HepG2 (cell line): ENCODE measurements around the gene SFI1. TPM values are rescaled to one million over a fixed set of nuclear protein-coding genes. Genes with fewer than 3 reads are reported as not detected.

Experiments used
- ATAC-seq: fragments of 200-7000 bp; cut with Tn5 transposase; 3 replicates; pipeline ENCODE4 v1.9.1; 2020; ENCODE audit warnings: mild to moderate bottlenecking, moderate library complexity
- BruUV-seq: library from RNA; stranded (reverse); fragments of 400-500 nt; replicated peaks from 2 replicates; lab custom pipeline; 2021; lab: Mats Ljungman, UMichigan
- CTCF ChIA-PET: fragments of 300-600 bp; formaldehyde crosslinking; extraction: SDS; loops from one replicate; lab custom pipeline; 2021; ENCODE audit warnings: low total read pairs, inconsistent platforms, low intra/inter-chr PET ratio; lab: Yijun Ruan, JAX
- POLR2A ChIA-PET: fragments of 350-600 bp; sonication (Branson Sonifier 250); formaldehyde crosslinking; loops from one replicate; lab custom pipeline; 2020; ENCODE audit warnings: antibody characterized with exemption, inconsistent platforms; lab: Yijun Ruan, JAX
- DNase-seq: peaks from one replicate; pipeline ENCODE4 v3.0.0-alpha.2; 2015; ENCODE audit warnings: low spot score
- FAIRE-seq: peaks from 3 replicates; lab custom pipeline; 2011; peaks lifted over from hg19 to GRCh38; lab: Jason Lieb, UNC
- H2AFZ ChIP-seq: one replicate; pipeline ENCODE4 v1.6.1; 2011; ENCODE audit warnings: low read length, inconsistent platforms
- H3K27ac ChIP-seq: fragments of 300-600 bp; 3 replicates; pipeline ENCODE4 v1.8.0; 2011; ENCODE audit warnings: mixed run types, mild to moderate bottlenecking, mixed read lengths, low read length, inconsistent platforms; ENCODE audit not compliant: insufficient read depth; ENCODE audit errors: extremely low read length
- H3K27me3 ChIP-seq, 2 experiments: fragments of 200-600 bp in 1 of 2; 2 replicates in 1 of 2; 3 replicates in 1 of 2; pipeline versions ENCODE4 v1.6.0 to v1.8.0; 2011; ENCODE audit warnings: low read length in 2 of 2, mild to moderate bottlenecking in 2 of 2, moderate library complexity in 2 of 2, inconsistent platforms in 1 of 2; ENCODE audit not compliant: insufficient read depth in 2 of 2, control insufficient read depth in 1 of 2
- H3K36me3 ChIP-seq, 2 experiments: fragments of 200-600 bp in 1 of 2; replicated peaks in 1 of 2; 2 replicates in 1 of 2; 3 replicates in 1 of 2; pipeline versions ENCODE4 v1.5.1 to v1.8.0; 2011; ENCODE audit warnings: low read length in 2 of 2, inconsistent platforms in 1 of 2; ENCODE audit not compliant: insufficient read depth in 2 of 2, control insufficient read depth in 1 of 2
- H3K4me1 ChIP-seq: 2 replicates; pipeline ENCODE4 v1.5.1; 2012; ENCODE audit warnings: low read length, inconsistent platforms; ENCODE audit not compliant: insufficient read depth
- H3K4me2 ChIP-seq: 2 replicates; pipeline ENCODE4 v1.6.0; 2011; ENCODE audit warnings: low read depth, low read length, inconsistent platforms
- H3K4me3 ChIP-seq, 3 experiments: fragments of 200-600 bp in 1 of 3; sonication (generic), shearing (Covaris generic) in 1 of 3; replicated peaks in 1 of 3; 2 replicates each; pipeline ENCODE4 v1.5.1; 2011 to 2016; ENCODE audit warnings: low read length in 3 of 3, inconsistent platforms in 2 of 3, low read depth in 2 of 3, mild to moderate bottlenecking in 2 of 3, control low read depth in 1 of 3, mixed read lengths in 1 of 3; ENCODE audit not compliant: insufficient read depth in 1 of 3
- H3K79me2 ChIP-seq: one replicate; pipeline ENCODE4 v1.6.1; 2011; ENCODE audit warnings: low read length, inconsistent platforms; ENCODE audit not compliant: insufficient read depth
- H3K9ac ChIP-seq: 2 replicates; pipeline ENCODE4 v1.6.0; 2011; ENCODE audit warnings: mild to moderate bottlenecking, low read depth, low read length, inconsistent platforms; ENCODE audit not compliant: insufficient read depth
- H3K9me3 ChIP-seq: 2 replicates; pipeline ENCODE4 v1.5.1; 2012; ENCODE audit warnings: mild to moderate bottlenecking, low read length
- H4K20me1 ChIP-seq: 2 replicates; pipeline ENCODE4 v1.6.0; 2011; ENCODE audit warnings: inconsistent platforms, mild to moderate bottlenecking, low read length, moderate library complexity; ENCODE audit not compliant: insufficient read depth
- AGO2 ChIP-seq: fragments of 200-400 bp; formaldehyde crosslinking; optimal IDR thresholded peaks from 2 replicates; pipeline ENCODE3; 2017; ENCODE audit warnings: mild to moderate bottlenecking, low read depth, low read length, moderate library complexity
- ATF7 ChIP-seq, 2 experiments: fragments of 450-650 bp in 1 of 2; sonication (generic) in 1 of 2; formaldehyde crosslinking in 1 of 2; IDR thresholded peaks; 2 replicates each; pipeline versions ENCODE4 v1.4.0 to v1.6.1; 2016 to 2020; ENCODE audit warnings: antibody characterized with exemption in 1 of 2, mild to moderate bottlenecking in 1 of 2, missing genetic modification reagents in 1 of 2
- CHD2 ChIP-seq: IDR thresholded peaks from 2 replicates; pipeline ENCODE4 v1.6.1; 2011; ENCODE audit warnings: low read depth, low read length, improper control_type of control experiment
- E2F2 ChIP-seq: sonication (generic); formaldehyde crosslinking; IDR thresholded peaks from 2 replicates; pipeline ENCODE4 v1.4.0; 2020; ENCODE audit warnings: missing genetic modification reagents, borderline replicate concordance
- ETV5 ChIP-seq: IDR thresholded peaks from 2 replicates; pipeline ENCODE4 v1.6.1; 2018; ENCODE audit warnings: missing biosample characterization, missing genetic modification reagents, inconsistent platforms, borderline replicate concordance
- HOXA3 ChIP-seq: sonication (generic); formaldehyde crosslinking; IDR thresholded peaks from 2 replicates; pipeline ENCODE4 v1.5.0; 2020; ENCODE audit warnings: missing genetic modification reagents
- MIER2 ChIP-seq: IDR thresholded peaks from 2 replicates; pipeline ENCODE4 v1.6.1; 2016; ENCODE audit warnings: missing biosample characterization, missing genetic modification reagents
- NR1H2 ChIP-seq: sonication (generic); formaldehyde crosslinking; IDR thresholded peaks from 2 replicates; pipeline ENCODE4 v1.8.1; 2022; ENCODE audit warnings: low read depth, missing genetic modification reagents, borderline replicate concordance
- SRSF4 ChIP-seq: fragments of 200-400 bp; formaldehyde crosslinking; IDR thresholded peaks from one replicate; pipeline ENCODE4 v1.6.1; 2018; ENCODE audit warnings: mild to moderate bottlenecking, low read depth, low read length, moderate library complexity; ENCODE audit not compliant: poor library complexity, severe bottlenecking
- XBP1 ChIP-seq: sonication (generic); formaldehyde crosslinking; IDR thresholded peaks from 2 replicates; pipeline ENCODE4 v1.5.0; 2020; ENCODE audit warnings: missing genetic modification reagents
- YEATS2 ChIP-seq: sonication (generic); formaldehyde crosslinking; IDR thresholded peaks from 2 replicates; pipeline ENCODE4 v1.4.0; 2020; ENCODE audit warnings: missing genetic modification reagents, borderline replicate concordance
- ZFP36 ChIP-seq: fragments of 150-350 bp; IDR thresholded peaks from 2 replicates; pipeline ENCODE4 v1.6.1; 2018; ENCODE audit warnings: borderline replicate concordance, low read length, low read depth; ENCODE audit not compliant: partially characterized antibody
- ZNF264 ChIP-seq: sonication (generic); formaldehyde crosslinking; IDR thresholded peaks from 2 replicates; pipeline ENCODE4 v1.4.0; 2020; ENCODE audit warnings: missing genetic modification reagents
- ZNF512B ChIP-seq: sonication (generic); formaldehyde crosslinking; IDR thresholded peaks from 2 replicates; pipeline ENCODE4 v1.5.1; 2020; ENCODE audit warnings: missing genetic modification reagents, mild to moderate bottlenecking, borderline replicate concordance
- WGBS: methylation state at CpG from one replicate; pipeline ENCODE4 v1.1.6; 2017; ENCODE audit warnings: low lambda C conversion rate; 5-methylcytosine and 5-hydroxymethylcytosine counted together
- in situ Hi-C: cut with HindIII; loops from 2 replicates; pipeline ENCODE4 v1.10.0; 2017; ENCODE audit warnings: low pct_unique_long_range_greater_than_20kb; ENCODE audit not compliant: extremely low pct_ligation_motif_present
- intact Hi-C: fragments of 100-400 bp; cut with micrococcal nuclease; formaldehyde crosslinking; loops from one replicate; pipeline ENCODE4 v1.10.0; 2022; ENCODE audit not compliant: unreplicated experiment
- polyA plus RNA-seq, 8 experiments: library from polyadenylated mRNA; depleted of rRNA in 3 of 8; stranded (reverse) in 7 of 8; unstranded in 1 of 8; fragments of >200 nt; fragmentation: Illumina TruSeq in 4 of 8; extraction: Trizol in 4 of 8; gene quantifications; 2 replicates each; pipeline versions ENCODE4 v1.2.1 to v1.2.3, GENCODE V29; 2011 to 2016; ENCODE audit warnings: low read depth in 4 of 8, missing spikeins in 1 of 8, mixed read lengths in 1 of 8; ENCODE audit not compliant: insufficient read depth in 1 of 8
- total RNA-seq, 5 experiments: library from RNA; depleted of rRNA; stranded (reverse); fragments of >200 nt; fragmentation: Illumina TruSeq; extraction: Trizol; gene quantifications; 2 replicates each; pipeline ENCODE4 v1.2.3, GENCODE V29; 2016; ENCODE audit warnings: low read depth in 1 of 5

SFI1 gene
- total and polyA plus RNA-seq, 2 of the 13 experiments (the other 11 are each of a cell fraction or from before 2014, with no cell fraction given), result 20.5 to 40.1 TPM

- H3K9ac ChIP-seq, result no peak overlapping the region
Observed at GRCh38 chr22:31612891-31613285, 116.6 kb downstream of the SFI1 start.

GRCh38 chr22:31613286-31613903, 117.1 kb downstream of the SFI1 start:
- intact Hi-C loops, result no loop called here
- H3K9me3 ChIP-seq, result no peaks in the 10 kb centered on the region
- BruUV-seq, result no TSS peak
- peaks cover 40% of the 10 kb centered on the region for H3K4me1 ChIP-seq
- H2AFZ ChIP-seq, result no peak overlapping the region
- FAIRE-seq, result no peak
- peaks cover 20 to 31% of the 10 kb centered on the region in 2 experiments; a peak in 4 of 5 replicates for H3K36me3 ChIP-seq
- H3K9ac ChIP-seq, result no peak overlapping the region
- WGBS, result 100% methylated on average over 4 of the region's 23 CpGs
- in situ Hi-C loops, result loop anchor here (5.0 kb wide), 1 partner anchor 51 kb away; no protein-coding TSS in a partner anchor
- no peak overlapping the region for H3K27ac ChIP-seq
- CTCF ChIA-PET, result no interaction called here
- H3K27me3 ChIP-seq, result no peaks in the 10 kb centered on the region
- no peaks in the 10 kb centered on the region for H3K79me2 ChIP-seq
- ATAC-seq, result no peak; the same call in 2 of the 3 replicates
- H4K20me1 ChIP-seq, result peaks cover 10% of the 10 kb centered on the region; the same call in 1 of the 2 replicates
- no peak overlapping the region for H3K4me3 ChIP-seq
- DNase-seq, result no peak
- POLR2A ChIA-PET, result interaction anchor here (0.7 to 0.8 kb wide), 2 partner anchors 18 to 25 kb away, joined by 3 to 4 read pairs; no protein-coding TSS in a partner anchor
- no peak overlapping the region for H3K4me2 ChIP-seq
- no peak for TF ChIP-seq NR1H2 (CRISPR knock-in tag)
- TF ChIP-seq MIER2 (CRISPR knock-in tag), result no peak
- no peak for TF ChIP-seq YEATS2 (CRISPR knock-in tag)
- no peak for TF ChIP-seq E2F2
- no peak for TF ChIP-seq ATF7 (IDR thresholded peaks at IDR 0.05)
- no peak for TF ChIP-seq ATF7 (CRISPR knock-in tag; IDR thresholded peaks at IDR 0.05)
- peak; percentile 98 for TF ChIP-seq AGO2
- no peak for TF ChIP-seq ZNF264 (CRISPR knock-in tag)
- TF ChIP-seq SRSF4, result no peak
- TF ChIP-seq ZNF512B (CRISPR knock-in tag), result no peak
- TF ChIP-seq ZFP36, result no peak

More at GRCh38 chr22:31612891-31613285, 116.6 kb downstream of the SFI1 start:
- no peaks in the 10 kb centered on the region for H3K79me2 ChIP-seq
- ChIA-PET CTCF (no interaction called here), POLR2A (interaction anchor here (0.7 to 0.8 kb wide), 2 partner anchors 18 to 24 kb away, joined by 3 to 4 read pairs; no protein-coding TSS in a partner anchor)
- intact Hi-C loops, result no loop called here
- no peak overlapping the region for H3K4me3 ChIP-seq
- TF ChIP-seq CHD2 (no peak), XBP1 (CRISPR knock-in tag) (no peak), ETV5 (CRISPR knock-in tag) (no peak), HOXA3 (CRISPR knock-in tag) (no peak)
- H3K36me3 ChIP-seq, result peaks cover 19 to 31% of the 10 kb centered on the region in 2 experiments; a peak in 4 of 5 replicates
- no peak overlapping the region for H2AFZ ChIP-seq
- in situ Hi-C loops, result loop anchor here (5.0 kb wide), 1 partner anchor 51 kb away; no protein-coding TSS in a partner anchor
- DNase-seq (no peak), ATAC-seq (no peak), FAIRE-seq (no peak)
- H3K27me3 ChIP-seq, result no peaks in the 10 kb centered on the region
- H4K20me1 ChIP-seq, result peaks cover 10% of the 10 kb centered on the region; the same call in 1 of the 2 replicates
- 96% methylated on average over 12 of the region's 12 CpGs for WGBS
- peaks cover 40% of the 10 kb centered on the region for H3K4me1 ChIP-seq
- no TSS peak for BruUV-seq
- no peaks in the 10 kb centered on the region for H3K9me3 ChIP-seq
- no peak overlapping the region for H3K4me2 ChIP-seq
- H3K27ac ChIP-seq, result no peak overlapping the region
